A549 (cell line): ENCODE data around the gene MEPE.

Source experiments
- BHLHE40 ChIP-seq: IDR thresholded peaks from 2 replicates; pipeline ENCODE4 v1.6.1; 2012; ENCODE audit warnings: low read depth, low read length, inconsistent platforms
- HDAC2 ChIP-seq: fragments of 200-600 bp; sonication (generic); IDR thresholded peaks from 2 replicates; pipeline ENCODE4 v1.6.1; 2016
- PHF8 ChIP-seq: fragments of 200-600 bp; sonication (generic); IDR thresholded peaks from 2 replicates; pipeline ENCODE4 v1.6.1; 2016; ENCODE audit warnings: low read depth, mild to moderate bottlenecking, antibody characterized with exemption, moderate library complexity, borderline replicate concordance
- POLR2A ChIP-seq: IDR thresholded peaks from 2 replicates; pipeline ENCODE4 v1.6.1; 2012; ENCODE audit warnings: mild to moderate bottlenecking, low read length
- RNF2 ChIP-seq: fragments of 200-600 bp; sonication (generic); IDR thresholded peaks from 2 replicates; pipeline ENCODE4 v1.6.1; 2016; ENCODE audit warnings: low read depth, mild to moderate bottlenecking, antibody characterized with exemption, moderate library complexity, borderline replicate concordance
- ZC3H11A ChIP-seq: fragments of 450-650 bp; IDR thresholded peaks from 2 replicates; pipeline ENCODE4 v1.6.1; 2014; ENCODE audit warnings: antibody characterized with exemption, mild to moderate bottlenecking
- TF ChIP-seq, protein P1 (sequence below): fragments of >200 bp; sonication (Bioruptor Twin); formaldehyde crosslinking; IDR thresholded peaks from 3 replicates; pipeline ENCODE4 v1.5.1; 2016
- TF ChIP-seq, protein P2 (sequence below): fragments of 450-650 bp; IDR thresholded peaks from 2 replicates; pipeline ENCODE4 v1.6.1; 2014; ENCODE audit warnings: antibody characterized with exemption
- TF ChIP-seq, protein P3 (sequence below): IDR thresholded peaks from 2 replicates; pipeline ENCODE4 v1.6.1; 2012

DNA sequence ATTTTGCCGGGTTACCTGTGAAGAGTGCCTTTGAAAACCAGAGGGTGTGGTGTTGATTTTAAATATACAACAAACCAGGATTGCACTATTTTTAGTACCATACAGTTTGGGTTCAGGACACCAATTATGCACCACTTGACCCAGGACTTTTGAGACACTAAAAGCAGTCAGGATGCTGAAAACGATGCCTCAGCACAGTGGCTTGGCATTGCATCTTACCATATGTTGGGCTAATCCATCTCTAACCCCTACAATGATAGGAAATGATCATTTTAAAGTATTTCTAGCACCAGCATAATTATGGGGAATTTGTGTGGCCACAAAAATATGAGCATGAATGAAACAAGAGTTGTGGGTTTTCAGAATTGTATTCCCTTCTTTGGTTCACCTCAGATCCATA, 29.3 kb upstream of the MEPE start:
- TF ChIP-seq BHLHE40 (no peak), HDAC2 (no peak), ZC3H11A (no peak), RNF2 (no peak), POLR2A (no peak), PHF8 (no peak)
- TF ChIP-seq, protein P1, sequence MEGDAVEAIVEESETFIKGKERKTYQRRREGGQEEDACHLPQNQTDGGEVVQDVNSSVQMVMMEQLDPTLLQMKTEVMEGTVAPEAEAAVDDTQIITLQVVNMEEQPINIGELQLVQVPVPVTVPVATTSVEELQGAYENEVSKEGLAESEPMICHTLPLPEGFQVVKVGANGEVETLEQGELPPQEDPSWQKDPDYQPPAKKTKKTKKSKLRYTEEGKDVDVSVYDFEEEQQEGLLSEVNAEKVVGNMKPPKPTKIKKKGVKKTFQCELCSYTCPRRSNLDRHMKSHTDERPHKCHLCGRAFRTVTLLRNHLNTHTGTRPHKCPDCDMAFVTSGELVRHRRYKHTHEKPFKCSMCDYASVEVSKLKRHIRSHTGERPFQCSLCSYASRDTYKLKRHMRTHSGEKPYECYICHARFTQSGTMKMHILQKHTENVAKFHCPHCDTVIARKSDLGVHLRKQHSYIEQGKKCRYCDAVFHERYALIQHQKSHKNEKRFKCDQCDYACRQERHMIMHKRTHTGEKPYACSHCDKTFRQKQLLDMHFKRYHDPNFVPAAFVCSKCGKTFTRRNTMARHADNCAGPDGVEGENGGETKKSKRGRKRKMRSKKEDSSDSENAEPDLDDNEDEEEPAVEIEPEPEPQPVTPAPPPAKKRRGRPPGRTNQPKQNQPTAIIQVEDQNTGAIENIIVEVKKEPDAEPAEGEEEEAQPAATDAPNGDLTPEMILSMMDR: no peak
- TF ChIP-seq, protein P2, sequence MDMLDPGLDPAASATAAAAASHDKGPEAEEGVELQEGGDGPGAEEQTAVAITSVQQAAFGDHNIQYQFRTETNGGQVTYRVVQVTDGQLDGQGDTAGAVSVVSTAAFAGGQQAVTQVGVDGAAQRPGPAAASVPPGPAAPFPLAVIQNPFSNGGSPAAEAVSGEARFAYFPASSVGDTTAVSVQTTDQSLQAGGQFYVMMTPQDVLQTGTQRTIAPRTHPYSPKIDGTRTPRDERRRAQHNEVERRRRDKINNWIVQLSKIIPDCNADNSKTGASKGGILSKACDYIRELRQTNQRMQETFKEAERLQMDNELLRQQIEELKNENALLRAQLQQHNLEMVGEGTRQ: no peak
- TF ChIP-seq, protein P3, sequence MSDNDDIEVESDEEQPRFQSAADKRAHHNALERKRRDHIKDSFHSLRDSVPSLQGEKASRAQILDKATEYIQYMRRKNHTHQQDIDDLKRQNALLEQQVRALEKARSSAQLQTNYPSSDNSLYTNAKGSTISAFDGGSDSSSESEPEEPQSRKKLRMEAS: no peak
